Non-pigmented ciliary epithelial cell (primary cell): ENCODE measurements around the gene PCNX1.
"Not testable (repeated sequence)": the region's sequence is repeated elsewhere in the genome, so short reads cannot be mapped to it uniquely, and the experiment has no call there.

Experiments
- DNase-seq: peaks from one replicate; pipeline ENCODE4 v3.0.0-alpha.2; 2010; ENCODE audit warnings: low read depth

PCNX1 gene

GRCh38 chr14:70907176-70907995, at the start of gene PCNX1:
TSS of gene PCNX1 (plus strand) at chr14:70907459. CDS start at chr14:70907851, 392 bp downstream.
- DNase-seq: no peak

- no peak for DNase-seq
Observed at GRCh38 chr14:70857496-70857890, 49.8 kb upstream of the PCNX1 start.

- DNase-seq: no peak
Observed at GRCh38 chr14:70858641-70859040, 48.6 kb upstream of the PCNX1 start.

- DNase-seq: not testable (repeated sequence)
Observed at GRCh38 chr14:70866992-70867391, 40.3 kb upstream of the PCNX1 start.

- DNase-seq: no peak
Observed at GRCh38 chr14:70871001-70871400, 36.3 kb upstream of the PCNX1 start.

GRCh38 chr14:70871863-70872677, 35.2 kb upstream of the PCNX1 start:
- no peak for DNase-seq

- DNase-seq: no peak
Observed at GRCh38 chr14:70872678-70873020, 34.6 kb upstream of the PCNX1 start.

GRCh38 chr14:70873627-70874026, 33.6 kb upstream of the PCNX1 start:
- no peak for DNase-seq

- not testable (repeated sequence) for DNase-seq
Observed at GRCh38 chr14:70875811-70876460, 31.3 kb upstream of the PCNX1 start.

GRCh38 chr14:70879448-70879847, 27.8 kb upstream of the PCNX1 start:
- no peak for DNase-seq

GRCh38 chr14:70880888-70881287, 26.4 kb upstream of the PCNX1 start:
- DNase-seq: not testable (repeated sequence)

GRCh38 chr14:70881549-70882177, 25.6 kb upstream of the PCNX1 start:
- no peak for DNase-seq

- no peak for DNase-seq
Observed at GRCh38 chr14:70882776-70883492, 24.3 kb upstream of the PCNX1 start.

GRCh38 chr14:70884595-70885342, 22.5 kb upstream of the PCNX1 start:
- DNase-seq: no peak

GRCh38 chr14:70885343-70886022, 21.8 kb upstream of the PCNX1 start:
- DNase-seq: no peak

- no peak for DNase-seq
Observed at GRCh38 chr14:70886421-70887206, 20.6 kb upstream of the PCNX1 start.

GRCh38 chr14:70887207-70887681, 20.0 kb upstream of the PCNX1 start:
- peak; percentile 79 for DNase-seq

- DNase-seq: no peak
Observed at GRCh38 chr14:70887737-70888499, 19.3 kb upstream of the PCNX1 start.
